ENCODE results near the gene NUDC. TPM values are rescaled to one million over a fixed set of nuclear protein-coding genes. Genes with fewer than 3 reads are reported as not detected.
A peak's percentile ranks its signal among the peaks of the same experiment; 100 is the strongest.

Gene NUDC
- total and polyA plus RNA-seq, 10 of the 15 experiments (the other 5 are each of a cell fraction or from before 2014, with no cell fraction given) = 5.5 to 227 (median 67.4) TPM

DNA sequence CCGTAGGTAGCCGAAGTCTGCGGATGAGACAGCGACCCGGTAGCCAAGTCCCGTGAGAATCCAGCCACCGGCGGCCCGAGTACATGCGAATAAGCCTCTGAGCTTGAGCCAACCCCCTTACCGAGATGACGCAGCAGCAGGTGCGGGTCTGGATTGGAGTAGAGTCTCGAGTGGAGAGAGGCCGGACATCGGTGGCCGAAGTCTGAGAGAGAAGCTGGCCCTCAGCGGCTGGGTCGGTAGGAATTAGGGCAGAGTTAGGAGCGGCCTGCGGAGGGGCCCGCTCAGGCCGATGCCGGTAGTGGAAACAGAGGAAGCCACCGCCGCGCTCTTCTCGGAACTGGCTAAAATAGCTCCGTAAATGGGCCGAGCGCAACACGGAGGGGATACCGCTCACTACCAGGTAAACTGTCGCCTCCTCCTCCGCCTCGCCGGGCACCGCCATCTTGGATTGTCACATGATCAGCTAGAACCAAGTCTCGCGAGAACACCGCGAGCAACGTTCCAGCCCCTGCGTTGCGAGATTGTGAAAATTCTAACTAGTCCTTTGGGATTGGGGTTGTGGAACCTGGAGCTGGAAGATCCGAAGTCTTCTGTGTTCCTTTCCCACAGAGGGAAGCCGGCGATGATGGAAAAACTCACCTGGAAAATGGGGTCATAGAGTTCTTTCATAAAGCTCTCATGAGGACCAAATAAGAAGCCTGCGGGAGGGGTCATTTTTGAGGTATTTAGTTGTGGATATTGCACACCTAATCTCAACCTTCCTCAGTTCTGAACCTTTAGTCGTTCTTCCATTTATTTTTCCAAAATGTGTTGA lies 21.3 kb upstream of the NUDC start, which contains the start of gene GPATCH3 (continued):
- TF ChIP-seq, protein P1, sequence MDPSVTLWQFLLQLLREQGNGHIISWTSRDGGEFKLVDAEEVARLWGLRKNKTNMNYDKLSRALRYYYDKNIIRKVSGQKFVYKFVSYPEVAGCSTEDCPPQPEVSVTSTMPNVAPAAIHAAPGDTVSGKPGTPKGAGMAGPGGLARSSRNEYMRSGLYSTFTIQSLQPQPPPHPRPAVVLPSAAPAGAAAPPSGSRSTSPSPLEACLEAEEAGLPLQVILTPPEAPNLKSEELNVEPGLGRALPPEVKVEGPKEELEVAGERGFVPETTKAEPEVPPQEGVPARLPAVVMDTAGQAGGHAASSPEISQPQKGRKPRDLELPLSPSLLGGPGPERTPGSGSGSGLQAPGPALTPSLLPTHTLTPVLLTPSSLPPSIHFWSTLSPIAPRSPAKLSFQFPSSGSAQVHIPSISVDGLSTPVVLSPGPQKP (IDR thresholded peaks at IDR 0.05; ENCODE audit: low read depth, low read length) = no peak
- TF ChIP-seq SIN3A (IDR thresholded peaks at IDR 0.05; ENCODE audit: low read depth, low read length) (peak; percentile 96), BHLHE40 (IDR thresholded peaks at IDR 0.05; ENCODE audit: borderline replicate concordance in 1 of 2, low read depth in 2 of 2, low read length in 1 of 2) (0 out of 4 replicates have a peak, but pooled peaks of 1 of the 2 experiments have one; percentile 26), BCL11A (IDR thresholded peaks at IDR 0.05; ENCODE audit: low read depth, low read length) (no peak), SUZ12 (IDR thresholded peaks at IDR 0.05; ENCODE audit: unreplicated experiment) (no peak), SMC3 (IDR thresholded peaks at IDR 0.05; ENCODE audit: borderline replicate concordance, low read length) (no peak), MEF2A (IDR thresholded peaks at IDR 0.05; ENCODE audit: insufficient read depth, low read depth, low read length) (0 out of 2 replicates have a peak, but pooled peaks have one; percentile 48), DPF2 (IDR thresholded peaks at IDR 0.05) (no peak), IKZF1 (conservative IDR thresholded peaks at IDR 0.05) (peak; percentile 83), PML (IDR thresholded peaks at IDR 0.05; ENCODE audit: low read length) (peak; percentile 83; the same call in 1 of the 2 replicates), ZNF687 (IDR thresholded peaks at IDR 0.05) (peak; percentile 59; the same call in 1 of the 2 replicates), HDAC2 (IDR thresholded peaks at IDR 0.05) (peak; percentile 89; the same call in 1 of the 2 replicates), MLLT1 (IDR thresholded peaks at IDR 0.05) (peak; percentile 99), CBX5 (IDR thresholded peaks at IDR 0.05; ENCODE audit: low read depth) (peak; percentile 68; the same call in 1 of the 2 replicates), BACH1 (IDR thresholded peaks at IDR 0.05; ENCODE audit: borderline replicate concordance) (peak; percentile 18; the same call in 1 of the 2 replicates), RAD51 (IDR thresholded peaks at IDR 0.05) (peak; percentile 94), E4F1 (IDR thresholded peaks at IDR 0.05; ENCODE audit: borderline replicate concordance, partially characterized antibody) (no peak), ETV6 (conservative IDR thresholded peaks at IDR 0.05 in 1 of 2, IDR thresholded peaks at IDR 0.05 in 1 of 2; ENCODE audit: borderline replicate concordance in 1 of 2, low read depth in 1 of 2) (no peak), SREBF2 (IDR thresholded peaks at IDR 0.05; ENCODE audit: low read length) (no peak), ATF7 (IDR thresholded peaks at IDR 0.05; ENCODE audit: low read depth) (no peak)

Data from GM12878 (cell line).